Nephron progenitor cell (in vitro differentiated cells): ENCODE measurements around the gene JCAD.
"Not testable (repeated sequence)": the region's sequence is repeated elsewhere in the genome, so short reads cannot be mapped to it uniquely, and the experiment has no call there.

Experiments
- DNase-seq: peaks from one replicate; pipeline ENCODE4 v3.0.0; 2021
- H3K27ac Mint-ChIP-seq: 2 replicates; pipeline ENCODE4 v1.8.0; 2021; ENCODE audit warnings: mild to moderate bottlenecking, moderate library complexity, mixed read lengths
- H3K27me3 Mint-ChIP-seq: 2 replicates; pipeline ENCODE4 v1.8.0; 2021; ENCODE audit warnings: mild to moderate bottlenecking, low read depth, mixed read lengths; ENCODE audit not compliant: poor library complexity
- H3K36me3 Mint-ChIP-seq: 2 replicates; pipeline ENCODE4 v1.8.0; 2021; ENCODE audit warnings: low read depth, mixed read lengths
- H3K4me1 Mint-ChIP-seq: 2 replicates; pipeline ENCODE4 v1.8.0; 2021; ENCODE audit warnings: mixed read lengths
- H3K4me3 Mint-ChIP-seq: 2 replicates; pipeline ENCODE4 v1.8.0; 2021; ENCODE audit warnings: mild to moderate bottlenecking, moderate library complexity, mixed read lengths
- H3K9me3 Mint-ChIP-seq: 2 replicates; pipeline ENCODE4 v1.8.0; 2021; ENCODE audit warnings: mild to moderate bottlenecking, moderate library complexity, mixed read lengths
- CTCF ChIP-seq: fragments of 200-600 bp; sonication (generic); IDR thresholded peaks from 2 replicates; pipeline ENCODE4 v1.5.0; 2021; ENCODE audit warnings: antibody characterized with exemption

The JCAD gene

GRCh38 chr10:29980084-29980483 lies 79.3 kb downstream of the JCAD start:
- Mint-ChIP-seq H3K4me3 (no peak overlapping the region), H3K9me3 (peaks cover 32% of the 10 kb centered on the region), H3K27me3 (peaks cover 7% of the 10 kb centered on the region), H3K27ac (no peak overlapping the region), H3K36me3 (peaks cover under 1% of the 10 kb centered on the region), H3K4me1 (no peaks in the 10 kb centered on the region)
- TF ChIP-seq CTCF = no peak
- no peak for DNase-seq

DNA sequence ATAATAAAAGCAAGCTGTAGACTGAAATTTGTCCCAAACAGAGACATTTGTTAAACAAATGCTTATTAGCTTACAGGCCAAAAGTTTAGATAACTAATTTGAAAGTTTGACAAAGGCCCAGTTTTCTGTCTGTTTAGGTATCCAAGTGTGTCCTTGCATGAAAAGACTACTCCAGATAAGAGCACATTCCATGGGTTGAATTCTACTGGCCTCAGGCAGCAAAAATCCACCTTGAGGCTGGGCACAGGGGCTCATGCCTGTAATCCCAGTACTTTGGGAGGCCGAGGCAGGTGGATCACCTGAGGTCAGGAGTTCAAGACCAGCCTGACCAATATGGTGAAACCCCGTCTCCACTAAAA lies 80.0 kb downstream of the JCAD start:
- not testable (repeated sequence) for DNase-seq, H3K4me3 Mint-ChIP-seq, H3K27ac Mint-ChIP-seq, H3K27me3 Mint-ChIP-seq, H3K36me3 Mint-ChIP-seq, H3K4me1 Mint-ChIP-seq
- peaks cover 39% of the 10 kb centered on the region for H3K9me3 Mint-ChIP-seq

- Mint-ChIP-seq H3K9me3 (peaks cover 25% of the 10 kb centered on the region), H3K27ac (no peak overlapping the region), H3K27me3 (no peaks in the 10 kb centered on the region), H3K4me1 (peaks cover 10% of the 10 kb centered on the region), H3K36me3 (peaks cover 13% of the 10 kb centered on the region), H3K4me3 (no peak overlapping the region)
- no peak for DNase-seq
- no peak for TF ChIP-seq CTCF
These were observed 82.2 kb downstream of the JCAD start for GRCh38 chr10:29977171-29977570.

GRCh38 chr10:29976134-29976533 lies 83.3 kb downstream of the JCAD start:
- Mint-ChIP-seq H3K9me3 (peaks cover 19% of the 10 kb centered on the region), H3K4me3 (no peak overlapping the region), H3K27ac (no peak overlapping the region), H3K36me3 (peaks cover 13% of the 10 kb centered on the region), H3K4me1 (peaks cover 13% of the 10 kb centered on the region), H3K27me3 (no peaks in the 10 kb centered on the region)
- no peak for TF ChIP-seq CTCF
- DNase-seq = no peak

DNA sequence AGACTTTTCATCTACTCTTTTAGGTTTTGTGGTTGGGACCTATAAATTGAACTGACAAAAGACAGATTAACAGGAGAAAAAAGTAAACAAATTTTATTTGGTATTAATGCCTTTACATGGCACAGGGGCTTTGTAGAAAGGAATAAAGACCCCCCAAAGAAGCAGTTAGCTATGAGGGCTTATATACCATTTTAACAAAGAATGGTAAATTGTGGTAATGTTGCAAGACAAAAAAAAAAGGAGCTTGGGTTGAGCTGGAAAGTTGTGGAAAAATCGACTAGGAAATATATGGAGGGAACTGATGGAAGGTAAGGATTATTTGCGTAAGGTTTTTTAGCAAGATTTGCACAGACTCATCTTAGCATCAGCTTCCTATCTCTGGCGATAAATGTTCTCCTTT lies 84.6 kb downstream of the JCAD start:
- DNase-seq = no peak
- Mint-ChIP-seq H3K36me3 (peaks cover 13% of the 10 kb centered on the region), H3K4me1 (peaks cover 13% of the 10 kb centered on the region), H3K27ac (no peak overlapping the region), H3K4me3 (no peak overlapping the region), H3K27me3 (peaks cover 5% of the 10 kb centered on the region), H3K9me3 (peaks cover 19% of the 10 kb centered on the region)
- TF ChIP-seq CTCF = no peak

- Mint-ChIP-seq H3K4me3 (no peak overlapping the region), H3K27me3 (peaks cover 6% of the 10 kb centered on the region), H3K27ac (no peak overlapping the region), H3K36me3 (peaks cover 13% of the 10 kb centered on the region), H3K4me1 (peaks cover 13% of the 10 kb centered on the region), H3K9me3 (peaks cover 19% of the 10 kb centered on the region)
- DNase-seq = no peak
- TF ChIP-seq CTCF = no peak
These were observed 85.5 kb downstream of the JCAD start for GRCh38 chr10:29973921-29974320.
